SH-SY5Y (cell line): ENCODE data around the gene SOX1.

Experiments used
- GATA2 ChIP-seq: IDR thresholded peaks from 2 replicates; pipeline ENCODE4 v1.6.1; 2011; ENCODE audit warnings: mild to moderate bottlenecking, low read depth, low read length
- GATA3 ChIP-seq: IDR thresholded peaks from 2 replicates; pipeline ENCODE4 v1.6.1; 2011; ENCODE audit warnings: low read depth, mild to moderate bottlenecking, low read length, moderate library complexity

DNA sequence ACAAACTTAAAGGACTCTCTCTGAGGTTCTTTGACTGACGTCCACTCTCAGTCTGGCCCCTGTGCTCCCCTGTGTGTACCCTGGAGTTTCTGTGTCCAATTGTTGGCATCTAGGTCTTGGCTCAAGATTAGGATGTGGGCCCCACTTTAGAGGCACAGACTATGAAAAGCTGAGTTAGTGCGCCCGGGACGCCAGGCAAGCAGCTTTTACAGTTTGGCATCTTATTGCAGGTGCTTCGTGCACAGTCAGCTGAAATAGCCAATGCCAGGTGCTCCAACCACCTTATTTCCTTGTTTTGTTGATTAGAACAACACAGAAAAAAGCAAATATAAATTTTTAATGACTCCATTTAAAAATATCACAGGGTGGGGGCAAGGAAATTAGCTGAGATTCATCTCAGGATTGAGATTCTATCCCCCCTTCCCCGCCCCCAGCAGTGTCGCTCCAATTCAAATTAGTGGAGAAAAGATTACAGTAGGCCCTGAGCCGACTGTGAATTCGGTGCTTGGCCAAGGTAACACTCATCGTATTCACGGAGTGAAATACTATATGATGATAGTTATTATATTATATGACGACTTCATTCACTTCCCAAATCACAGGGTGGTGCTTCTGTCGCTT is 4.3 kb downstream of the SOX1 start:
- TF ChIP-seq GATA3 (no peak), GATA2 (no peak)
